ENCODE results near the gene AAR2.

AAR2 gene

DNA sequence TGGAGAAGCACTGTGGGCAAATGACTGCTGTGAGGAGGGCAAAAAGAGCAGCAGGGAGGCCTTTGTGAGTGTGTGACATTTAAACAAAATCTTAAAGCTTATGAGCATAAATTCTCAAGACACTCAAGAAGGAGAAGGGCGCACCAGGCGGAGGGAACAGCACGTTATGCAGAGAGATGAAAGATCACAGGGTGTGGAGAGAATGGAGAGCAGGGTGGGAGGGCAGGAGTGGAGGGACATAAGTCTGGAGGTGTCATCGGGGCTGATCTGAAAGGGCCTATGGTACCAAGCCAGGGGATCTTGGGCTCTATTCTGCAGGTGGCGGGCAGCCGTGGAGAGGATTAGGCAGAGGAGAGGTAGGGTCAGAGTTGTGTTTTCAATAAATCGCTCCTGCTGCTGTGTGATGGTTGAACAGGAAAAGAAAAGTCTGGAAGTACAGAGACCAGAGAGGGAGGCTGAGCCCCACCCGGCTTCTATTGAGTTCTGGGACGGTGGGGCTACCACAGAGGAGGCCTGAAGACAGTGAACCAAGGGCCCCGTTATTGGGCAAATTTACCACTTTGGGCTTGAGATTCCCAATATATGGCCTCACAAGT is 45.6 kb downstream of the AAR2 start:
- DNase-seq = no peak

GRCh38 chr20:36284751-36285150 is 48.5 kb downstream of the AAR2 start:
- no peak for DNase-seq

DNA sequence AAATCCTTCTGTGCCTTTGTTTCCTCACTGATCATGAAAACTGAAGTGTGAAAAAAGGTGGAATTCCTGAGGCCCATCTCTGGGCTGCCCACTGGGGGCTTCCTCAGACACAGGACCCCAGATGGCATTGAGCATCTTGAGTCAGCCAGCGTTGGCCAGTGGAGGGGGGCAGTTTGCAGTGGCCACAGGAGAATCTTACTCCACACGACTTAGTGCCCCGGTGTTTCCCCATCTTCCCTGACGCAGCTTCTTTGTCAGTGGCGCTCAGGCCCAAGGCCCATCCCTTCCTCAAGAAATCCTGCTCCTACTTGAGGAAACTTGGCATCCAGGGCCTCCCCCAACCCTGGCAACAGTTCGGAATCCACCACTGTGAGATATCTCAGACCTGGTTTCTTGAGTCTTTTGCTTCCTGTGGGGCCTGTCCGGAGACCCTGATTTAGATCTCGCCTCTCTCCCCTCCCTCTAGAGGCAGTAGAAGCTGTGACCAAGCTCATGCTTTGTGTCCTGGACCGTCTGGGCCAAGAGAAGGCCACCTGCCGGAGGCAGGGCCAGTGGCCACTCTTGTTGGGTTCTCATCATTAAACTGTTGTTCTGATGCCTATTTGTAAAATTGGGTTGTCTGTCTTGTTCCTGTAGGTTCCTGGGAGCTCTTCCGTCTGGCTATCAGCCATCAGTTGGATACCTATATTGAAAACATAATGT is 49.6 kb downstream of the AAR2 start:
- no peak for DNase-seq

- DNase-seq = no peak
These were observed 61.4 kb downstream of the AAR2 start for GRCh38 chr20:36297656-36298055.

- DNase-seq = no peak
These were observed 61.8 kb downstream of the AAR2 start for GRCh38 chr20:36298061-36298460.

DNA sequence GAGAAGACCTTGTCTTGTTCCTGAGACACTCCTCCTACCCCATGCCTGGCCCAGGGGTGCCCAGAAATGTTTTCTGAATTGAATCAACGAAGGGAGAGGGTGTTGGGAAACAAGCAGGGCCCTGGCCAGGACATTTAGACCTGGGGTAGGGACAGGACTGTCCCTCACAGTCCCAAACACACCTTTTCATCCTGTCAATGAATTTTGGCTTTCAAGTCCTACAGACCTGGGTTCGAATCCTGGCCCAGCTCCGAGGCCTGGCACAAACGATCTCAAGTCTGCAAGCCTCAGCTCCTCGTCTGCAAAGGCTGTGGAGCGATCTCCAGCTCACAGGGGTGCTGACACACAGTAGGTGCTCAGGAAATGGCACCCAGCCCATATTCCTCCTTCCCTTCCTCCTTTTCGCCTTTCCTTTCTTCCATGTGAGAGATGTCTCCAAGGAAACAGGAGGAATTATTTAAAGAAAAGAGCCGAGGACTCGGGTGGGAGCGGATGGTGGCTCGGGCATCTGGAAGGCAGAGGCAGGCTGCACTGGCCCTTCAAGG is 62.6 kb downstream of the AAR2 start:
- DNase-seq = no peak

DNA sequence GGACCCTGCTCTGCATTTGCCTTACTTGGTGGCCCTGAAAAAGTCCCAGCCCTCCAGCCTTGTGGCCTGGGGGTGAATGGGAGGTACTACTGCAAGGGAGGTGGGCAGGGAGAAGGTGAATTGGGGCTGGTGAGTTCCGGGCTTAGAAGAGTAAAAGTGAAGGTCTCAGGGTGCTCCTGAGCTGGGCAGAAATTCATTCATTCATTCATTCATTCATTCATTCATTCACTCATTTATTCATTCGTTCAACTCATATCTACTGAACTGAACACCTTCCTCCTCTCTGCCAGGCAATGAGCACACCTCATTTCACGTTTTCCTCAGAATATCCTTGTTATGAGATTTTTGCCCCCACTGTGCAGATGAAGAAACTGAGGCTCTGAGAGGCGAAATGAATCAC is 63.2 kb downstream of the AAR2 start:
- no peak for DNase-seq

- DNase-seq = no peak
These were observed 65.3 kb downstream of the AAR2 start for GRCh38 chr20:36301359-36302119.

DNA sequence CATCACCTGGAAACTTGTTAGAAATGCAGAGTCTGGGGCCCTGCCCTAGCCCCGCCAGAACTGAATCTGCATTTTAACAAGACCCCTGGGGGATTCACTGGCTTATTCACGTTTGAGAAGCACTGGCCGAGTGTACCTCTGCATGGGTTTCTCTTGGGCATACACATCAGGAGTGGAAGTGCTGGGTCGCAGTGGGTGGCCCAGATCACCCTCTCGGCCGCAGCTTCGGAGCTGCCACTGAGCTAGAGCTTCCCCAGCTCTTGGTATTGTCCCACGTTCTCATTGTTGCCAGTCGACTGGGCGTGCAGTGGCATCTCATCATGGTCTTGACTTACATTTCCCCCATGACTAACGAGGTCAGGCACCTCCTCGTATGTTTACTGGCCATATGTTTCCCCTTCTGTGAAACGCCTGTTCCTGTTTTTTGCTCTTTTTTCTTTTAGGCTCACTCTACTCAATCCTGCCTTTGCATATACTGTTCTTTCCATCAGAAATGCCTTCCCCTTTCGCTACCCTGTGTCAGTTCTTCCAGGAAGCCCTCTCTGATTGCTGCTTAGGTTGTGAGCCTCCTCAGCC is 66.8 kb downstream of the AAR2 start:
- no peak for DNase-seq

GRCh38 chr20:36303831-36304230 is 67.6 kb downstream of the AAR2 start:
- no peak for DNase-seq

DNA sequence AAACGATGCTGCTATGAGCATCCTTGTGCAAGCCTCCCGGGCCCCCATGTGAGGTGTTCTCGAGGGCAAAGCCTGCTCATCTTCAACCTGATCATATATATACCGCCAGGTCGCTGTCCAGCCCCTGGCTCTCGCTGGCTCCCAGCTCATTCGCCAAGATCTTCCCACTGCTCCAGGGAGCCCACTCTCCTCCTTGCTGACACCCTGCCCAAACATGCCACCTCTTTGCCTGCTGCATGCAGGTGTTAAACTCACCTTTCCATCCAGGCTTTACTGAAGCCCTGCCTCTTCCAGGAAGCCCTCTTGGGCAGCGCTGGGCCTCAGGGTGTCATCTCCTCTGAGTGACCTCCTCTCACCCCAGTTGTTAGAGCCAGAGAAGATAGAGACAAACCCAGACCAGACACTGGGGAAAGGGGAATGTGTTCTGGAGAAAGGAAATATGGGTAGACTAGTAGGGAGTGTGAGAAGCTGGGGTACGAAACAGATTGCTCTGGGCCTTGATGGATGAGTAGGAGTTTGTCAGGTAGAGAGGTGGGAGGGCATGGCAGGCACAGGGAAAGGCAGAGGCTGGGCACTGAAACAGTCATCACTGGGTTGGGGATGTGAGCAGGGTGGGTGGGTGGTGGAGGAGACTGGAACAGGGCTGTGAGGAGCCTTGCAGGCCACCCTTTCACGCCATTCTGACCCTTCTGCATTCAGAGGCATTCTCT is 68.7 kb downstream of the AAR2 start:
- no peak for DNase-seq

DNA sequence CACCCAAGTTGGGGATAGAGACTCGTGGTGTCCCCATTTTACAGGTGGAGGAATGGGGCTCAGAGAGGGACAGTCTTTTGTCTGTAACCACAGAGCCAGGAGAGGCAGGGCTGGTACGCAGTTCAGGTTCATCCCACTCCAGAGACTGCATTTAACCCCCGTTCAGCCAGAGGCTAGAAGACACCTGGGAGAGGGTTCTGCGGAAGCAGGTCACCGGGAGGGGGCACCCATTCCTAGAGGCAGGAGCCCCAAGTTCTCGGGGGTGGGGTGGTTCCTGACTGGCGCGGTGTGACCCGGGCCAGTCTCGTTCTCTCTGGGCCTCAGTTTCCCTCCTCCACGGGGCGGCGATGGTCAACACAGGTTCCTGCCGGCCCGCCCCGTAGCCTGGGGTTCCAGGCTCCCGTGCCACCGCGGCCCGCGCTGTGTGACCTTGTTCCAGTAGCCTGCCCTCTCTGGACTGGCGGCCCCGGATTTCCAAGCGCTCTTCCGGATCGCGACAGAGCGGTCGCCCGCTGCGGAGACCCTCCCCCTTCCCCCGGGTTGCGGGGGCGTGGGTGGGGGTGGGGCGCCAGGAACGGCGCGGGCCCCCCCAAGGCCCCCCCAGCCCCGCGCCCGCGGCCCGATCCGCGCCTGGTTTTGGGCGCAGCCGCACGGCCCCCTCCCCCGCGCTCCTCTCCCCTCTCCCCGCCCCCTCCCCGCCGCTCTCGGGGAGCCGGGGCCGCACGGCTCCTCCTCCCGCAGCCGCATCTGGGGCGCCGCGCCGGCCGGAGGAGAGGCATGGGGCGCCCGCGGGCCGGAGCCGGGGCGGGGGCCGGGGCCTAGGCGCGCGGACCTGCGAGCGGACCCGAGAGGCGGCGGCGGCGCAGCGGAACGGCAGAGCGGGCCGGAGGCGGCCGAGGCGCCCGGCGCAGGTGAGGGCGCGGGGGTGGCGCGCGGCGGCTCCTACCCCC is 69.6 kb downstream of the AAR2 start, which contains the start of gene DLGAP4:
Gene DLGAP4, plus strand, starts transcription at position 738 of the 950 bp plus-strand sequence. CDS start 125,379 bp downstream, outside the sequence.
- DNase-seq = peak in 1 of 2 donors; percentile 22
